ENCODE measurements around the gene RHBDL3.

RHBDL3 gene

GRCh38 chr17:32240750-32241149, 24.9 kb upstream of the RHBDL3 start:
- TF ChIP-seq CTCF (conservative IDR thresholded peaks at IDR 0.05; ENCODE audit: low read length), result no peak
- no peak overlapping the region for H3K4me3 ChIP-seq (ENCODE audit: low read length)
- no peak for DNase-seq (ENCODE audit: low read depth)

DNA sequence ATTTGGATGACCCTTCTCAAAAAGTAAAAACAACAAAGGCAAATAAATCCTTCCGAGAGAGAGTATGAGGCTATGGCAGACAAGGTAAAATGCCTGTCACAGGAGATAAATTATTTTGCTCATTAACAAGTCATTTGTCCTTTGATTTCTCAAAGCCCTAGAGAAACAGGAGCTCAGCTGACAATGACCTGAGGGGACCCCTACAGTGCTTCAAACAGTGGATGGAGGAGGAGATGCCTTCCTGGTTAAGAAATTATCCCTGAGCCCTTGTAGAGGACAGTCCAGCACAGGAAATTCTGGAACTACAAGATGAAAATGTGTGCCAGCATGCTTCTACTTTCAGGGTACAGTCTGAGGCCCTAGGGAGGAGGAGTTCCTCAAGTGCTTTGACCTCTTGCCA, 24.0 kb upstream of the RHBDL3 start:
- TF ChIP-seq CTCF (conservative IDR thresholded peaks at IDR 0.05; ENCODE audit: low read length), result no peak
- no peak for DNase-seq (ENCODE audit: low read depth)
- H3K4me3 ChIP-seq (ENCODE audit: low read length), result no peak overlapping the region

DNA sequence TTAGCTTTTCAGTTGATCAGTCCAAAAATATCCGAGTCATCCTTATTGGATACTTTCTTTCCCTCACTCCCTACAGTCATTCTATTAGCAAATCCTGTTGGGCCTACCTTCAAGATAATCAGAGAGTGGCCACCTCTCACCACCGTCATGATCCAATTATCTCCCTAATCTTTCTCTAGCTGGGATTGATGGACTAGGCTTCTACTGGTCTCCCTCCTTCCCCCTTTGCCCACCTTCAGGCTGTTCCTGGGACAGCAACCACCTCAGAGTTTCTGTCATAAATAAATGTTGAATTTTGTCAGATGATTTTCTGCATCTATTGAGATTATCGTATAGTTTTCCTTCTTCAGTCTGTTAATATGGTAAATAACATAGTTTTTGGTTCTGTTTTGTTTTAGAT, 16.2 kb upstream of the RHBDL3 start:
- DNase-seq (ENCODE audit: low read depth), result no peak
- H3K4me3 ChIP-seq (ENCODE audit: low read length), result no peak overlapping the region
- no peak for TF ChIP-seq CTCF (conservative IDR thresholded peaks at IDR 0.05; ENCODE audit: low read length)

- no peak overlapping the region for H3K4me3 ChIP-seq (ENCODE audit: low read length)
- TF ChIP-seq CTCF (conservative IDR thresholded peaks at IDR 0.05; ENCODE audit: low read length), result peak; percentile 100
- peak; percentile 68 for DNase-seq (ENCODE audit: low read depth)
Observed at GRCh38 chr17:32253117-32253611, 12.5 kb upstream of the RHBDL3 start.

GRCh38 chr17:32256012-32256700, 9.5 kb upstream of the RHBDL3 start:
- no peak overlapping the region for H3K4me3 ChIP-seq (ENCODE audit: low read length)
- no peak for DNase-seq (ENCODE audit: low read depth)
- no peak for TF ChIP-seq CTCF (conservative IDR thresholded peaks at IDR 0.05; ENCODE audit: low read length)

DNA sequence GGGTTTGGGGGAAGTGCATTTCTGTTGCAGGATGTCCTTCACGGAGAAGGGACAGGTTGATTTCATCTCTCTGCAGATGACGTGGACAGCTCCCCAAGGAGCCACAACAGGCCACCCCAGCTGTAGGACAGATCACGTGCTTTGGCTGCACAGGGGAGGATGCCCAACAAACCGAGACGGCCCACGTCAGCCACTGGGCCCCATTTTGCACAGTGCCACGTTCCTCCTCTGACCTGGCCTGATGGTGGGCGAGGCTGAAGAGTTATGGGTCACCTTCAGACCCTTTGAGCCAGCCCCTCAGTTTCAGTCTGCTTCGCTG, 9.0 kb upstream of the RHBDL3 start:
- DNase-seq (ENCODE audit: low read depth), result no peak
- TF ChIP-seq CTCF (conservative IDR thresholded peaks at IDR 0.05; ENCODE audit: low read length), result no peak
- no peak overlapping the region for H3K4me3 ChIP-seq (ENCODE audit: low read length)

- no peak overlapping the region for H3K4me3 ChIP-seq (ENCODE audit: low read length)
- TF ChIP-seq CTCF (conservative IDR thresholded peaks at IDR 0.05; ENCODE audit: low read length), result no peak
- DNase-seq (ENCODE audit: low read depth), result no peak
Observed at GRCh38 chr17:32258383-32259140, 7.1 kb upstream of the RHBDL3 start.

All from AG10803 (cell line).